GM12878 (cell line): ENCODE measurements around the gene POLDIP3. TPM values are rescaled to one million over a fixed set of nuclear protein-coding genes. Genes with fewer than 3 reads are reported as not detected.

Experiments
- CUX1 ChIP-seq: IDR thresholded peaks from 2 replicates; pipeline ENCODE4 v1.6.1; 2012; ENCODE audit warnings: improper control_type of control experiment, low read depth, low read length; ENCODE audit not compliant: insufficient replicate concordance
- HDAC6 ChIP-seq: fragments of 200-600 bp; sonication (generic); IDR thresholded peaks from one replicate; pipeline ENCODE4 v1.8.0; 2017; ENCODE audit warnings: antibody characterized with exemption; ENCODE audit not compliant: unreplicated experiment
- NKRF ChIP-seq: fragments of 450-650 bp; conservative IDR thresholded peaks from 2 replicates; pipeline ENCODE4 v1.6.1; 2017; ENCODE audit warnings: mild to moderate bottlenecking, moderate library complexity
- RUNX3 ChIP-seq: IDR thresholded peaks from 2 replicates; pipeline ENCODE4 v1.6.1; 2012; ENCODE audit warnings: low read length, inconsistent platforms
- ZNF384 ChIP-seq: IDR thresholded peaks from 2 replicates; pipeline ENCODE4 v1.6.1; 2012; ENCODE audit warnings: low read depth, mild to moderate bottlenecking, low read length, improper control_type of control experiment, borderline replicate concordance
- polyA plus RNA-seq, 11 experiments: library from polyadenylated mRNA; depleted of rRNA in 4 of 11; unstranded in 6 of 11; stranded (reverse) in 5 of 11; fragments of >200 nt; fragmentation: Nextera tagmentation in 4 of 11; fragmentation: Illumina TruSeq in 1 of 11; extraction: Ambion mirVana in 4 of 11; extraction: Trizol in 1 of 11; gene quantifications; 1 replicate in 1 of 11; 2 replicates in 10 of 11; pipeline versions ENCODE4 v1.2.1 to v1.2.3, GENCODE V29; 2011 to 2016; ENCODE audit warnings: inconsistent platforms in 2 of 11, missing spikeins in 2 of 11, low read depth in 1 of 11
- total RNA-seq, 4 experiments: library from RNA; depleted of rRNA in 3 of 4; stranded (reverse); fragments of >200 nt in 3 of 4; fragmentation: Illumina TruSeq in 1 of 4; extraction: Trizol in 1 of 4; gene quantifications; 2 replicates each; pipeline versions ENCODE4 v1.2.1 to v1.2.3, GENCODE V29; 2013 to 2021

The POLDIP3 gene
- total and polyA plus RNA-seq, 10 of the 15 experiments (the other 5 are each of a cell fraction or from before 2014, with no cell fraction given), result 14.8 to 60.2 (median 49.5) TPM

DNA sequence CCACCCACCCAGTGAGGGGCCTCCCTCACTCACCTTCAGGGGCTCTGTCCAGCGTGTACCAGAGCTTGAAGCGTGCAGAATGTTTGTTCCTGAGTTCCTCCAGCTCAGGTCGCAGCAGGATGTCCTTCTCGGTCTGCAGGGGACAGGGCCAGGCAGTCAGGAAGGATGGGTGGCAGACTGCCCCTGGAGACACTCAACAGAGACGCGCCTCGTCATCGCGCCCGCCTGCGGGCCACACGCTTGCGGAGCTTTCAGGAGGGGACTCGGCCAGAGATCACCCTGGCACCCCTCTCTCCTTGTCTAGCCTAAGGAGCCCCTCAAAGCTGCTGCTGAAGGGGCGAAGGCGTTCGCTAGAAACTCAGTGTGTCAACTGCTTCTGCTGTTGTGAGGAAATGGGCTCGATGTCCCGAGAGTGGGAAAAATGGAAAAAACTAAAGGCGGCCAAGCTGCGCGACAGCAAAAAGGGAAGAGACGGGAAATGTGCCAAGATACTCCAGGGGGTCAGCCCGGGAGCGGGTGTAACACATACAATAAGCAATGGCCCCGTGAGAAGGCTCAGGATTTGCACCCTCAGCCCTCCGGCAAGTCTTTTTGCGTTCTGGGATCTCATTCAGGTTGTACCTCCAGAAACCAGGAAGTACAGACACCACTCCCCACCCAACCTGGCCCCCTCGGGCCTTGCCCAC is 9.2 kb upstream of the POLDIP3 start (continued):
- TF ChIP-seq CUX1, result no peak
- TF ChIP-seq ZNF384, result no peak
- no peak for TF ChIP-seq RUNX3
- no peak for TF ChIP-seq NKRF
- TF ChIP-seq HDAC6, result no peak
